ENCODE data around the gene THOP1. TPM values are rescaled to one million over a fixed set of nuclear protein-coding genes. Genes with fewer than 3 reads are reported as not detected.
A peak's percentile ranks its signal among the peaks of the same experiment; 100 is the strongest.

The THOP1 gene
- total RNA-seq, 1 donor from 2014 or later = 56.8 TPM

GRCh38 chr19:2770055-2771013, 15.0 kb upstream of the THOP1 start:
- H3K9me3 Mint-ChIP-seq (ENCODE audit: unreplicated experiment) = no peaks in the 10 kb centered on the region
- H3K27ac Mint-ChIP-seq (ENCODE audit: unreplicated experiment) = peak overlapping the region; percentile 18
- DNase-seq (ENCODE audit: low spot score) = no peak
- H3K4me1 Mint-ChIP-seq (ENCODE audit: unreplicated experiment) = peaks cover 1% of the 10 kb centered on the region
- no peak overlapping the region for H3K4me3 Mint-ChIP-seq (ENCODE audit: unreplicated experiment)
- TF ChIP-seq CTCF (IDR thresholded peaks at IDR 0.05; ENCODE audit: unreplicated experiment) = no peak
- peaks cover 8% of the 10 kb centered on the region for H3K36me3 Mint-ChIP-seq (ENCODE audit: low read depth, unreplicated experiment)
- H3K27me3 Mint-ChIP-seq (ENCODE audit: unreplicated experiment) = peaks cover 3% of the 10 kb centered on the region

GRCh38 chr19:2771786-2772674, 13.3 kb upstream of the THOP1 start:
- Mint-ChIP-seq H3K27me3 (ENCODE audit: unreplicated experiment) (peaks cover 8% of the 10 kb centered on the region), H3K27ac (ENCODE audit: unreplicated experiment) (no peak overlapping the region), H3K4me1 (ENCODE audit: unreplicated experiment) (peaks cover 8% of the 10 kb centered on the region), H3K36me3 (ENCODE audit: low read depth, unreplicated experiment) (peaks cover 8% of the 10 kb centered on the region), H3K9me3 (ENCODE audit: unreplicated experiment) (no peaks in the 10 kb centered on the region), H3K4me3 (ENCODE audit: unreplicated experiment) (peak overlapping the region; percentile 58)
- no peak for TF ChIP-seq CTCF (IDR thresholded peaks at IDR 0.05; ENCODE audit: unreplicated experiment)
- DNase-seq (ENCODE audit: low spot score) = no peak

GRCh38 chr19:2774083-2774679, 11.1 kb upstream of the THOP1 start:
- no peak for DNase-seq (ENCODE audit: low spot score)
- H3K36me3 Mint-ChIP-seq (ENCODE audit: low read depth, unreplicated experiment) = peaks cover 11% of the 10 kb centered on the region
- peaks cover 6% of the 10 kb centered on the region for H3K27me3 Mint-ChIP-seq (ENCODE audit: unreplicated experiment)
- H3K4me3 Mint-ChIP-seq (ENCODE audit: unreplicated experiment) = no peak overlapping the region
- TF ChIP-seq CTCF (IDR thresholded peaks at IDR 0.05; ENCODE audit: unreplicated experiment) = no peak
- H3K4me1 Mint-ChIP-seq (ENCODE audit: unreplicated experiment) = peaks cover 8% of the 10 kb centered on the region
- peak overlapping the region; percentile 68 for H3K27ac Mint-ChIP-seq (ENCODE audit: unreplicated experiment)
- H3K9me3 Mint-ChIP-seq (ENCODE audit: unreplicated experiment) = no peaks in the 10 kb centered on the region

GRCh38 chr19:2774953-2775555, 10.2 kb upstream of the THOP1 start:
- H3K9me3 Mint-ChIP-seq (ENCODE audit: unreplicated experiment) = no peaks in the 10 kb centered on the region
- H3K4me3 Mint-ChIP-seq (ENCODE audit: unreplicated experiment) = peak overlapping the region; percentile 67
- no peak overlapping the region for H3K27ac Mint-ChIP-seq (ENCODE audit: unreplicated experiment)

More at GRCh38 chr19:2774953-2775555, 10.2 kb upstream of the THOP1 start:
- peaks cover 13% of the 10 kb centered on the region for H3K36me3 Mint-ChIP-seq (ENCODE audit: low read depth, unreplicated experiment)
- H3K4me1 Mint-ChIP-seq (ENCODE audit: unreplicated experiment) = peaks cover 10% of the 10 kb centered on the region
- no peak for DNase-seq (ENCODE audit: low spot score)
- peaks cover 6% of the 10 kb centered on the region for H3K27me3 Mint-ChIP-seq (ENCODE audit: unreplicated experiment)
- TF ChIP-seq CTCF (IDR thresholded peaks at IDR 0.05; ENCODE audit: unreplicated experiment) = no peak

Data from endothelial cell (in vitro differentiated cells).